Thyroid gland (tissue), 4 donors: ENCODE data around the gene SPAG7. TPM values are rescaled to one million over a fixed set of nuclear protein-coding genes. Genes with fewer than 3 reads are reported as not detected.

ENCODE experiments used
- DNase-seq, 2 donors: peaks; one replicate each; pipeline ENCODE4 v3.0.0-alpha.2; 2019
- H3K27ac ChIP-seq, 3 donors: fragments of 200-600 bp; sonication (generic); 1 replicate in 2 of 3; 2 replicates in 1 of 3; pipeline ENCODE4 v1.5.1; 2016 to 2019; ENCODE audit warnings: mild to moderate bottlenecking in 1 of 3, moderate library complexity in 1 of 3
- H3K27me3 ChIP-seq: fragments of 200-600 bp; sonication (generic); one replicate; pipeline ENCODE4 v1.5.1; 2019
- H3K36me3 ChIP-seq, 2 donors: fragments of 200-600 bp; sonication (generic); one replicate each; pipeline ENCODE4 v1.5.1; 2016 to 2019
- H3K4me1 ChIP-seq, 2 donors: fragments of 200-600 bp; sonication (generic); one replicate each; pipeline ENCODE4 v1.5.1; 2017 to 2019
- H3K4me3 ChIP-seq, 3 donors: fragments of 200-600 bp; sonication (generic); replicated peaks in 1 of 3; 1 replicate in 2 of 3; 2 replicates in 1 of 3; pipeline ENCODE4 v1.5.1; 2016; ENCODE audit warnings: mild to moderate bottlenecking in 1 of 3
- H3K9me3 ChIP-seq: fragments of 200-600 bp; sonication (generic); one replicate; pipeline ENCODE4 v1.5.1; 2017
- CTCF ChIP-seq, 6 experiments: fragments of 200-600 bp in 3 of 6; fragments of 450-650 bp in 3 of 6; sonication (generic) in 3 of 6; IDR thresholded peaks; one replicate each; pipeline ENCODE4 v1.5.1; 2016 to 2019; ENCODE audit warnings: antibody characterized with exemption in 6 of 6, mild to moderate bottlenecking in 2 of 6, inconsistent platforms in 1 of 6, moderate library complexity in 1 of 6
- POLR2A ChIP-seq, 2 donors: fragments of 450-650 bp; IDR thresholded peaks; one replicate each; pipeline ENCODE4 v1.6.1; 2017; ENCODE audit warnings: antibody characterized with exemption in 2 of 2, mild to moderate bottlenecking in 2 of 2, moderate library complexity in 1 of 2
- WGBS, 2 donors: methylation state at CpG; one replicate each; pipeline ENCODE4 v1.1.5; 2017; 5-methylcytosine and 5-hydroxymethylcytosine counted together
- intact Hi-C: fragments of 100-400 bp; cut with DNase I; formaldehyde crosslinking; loops from one replicate; pipeline ENCODE4 v1.15.1; 2023
- total RNA-seq, 4 donors: library from RNA; depleted of rRNA; stranded (reverse); fragments of >200 nt; gene quantifications; one replicate each; pipeline ENCODE4 v1.2.3, GENCODE V29; 2016

Gene SPAG7
- total RNA-seq, 4 donors from 2014 or later: 50.5 to 69.7 (median 68.3) TPM

- Histone ChIP-seq H3K36me3 (peaks cover 43 to 48% of the 10 kb centered on the region in 2 donors), H3K27ac (no peak overlapping the region), H3K9me3 (no peaks in the 10 kb centered on the region), H3K4me3 (no peak overlapping the region), H3K27me3 (no peaks in the 10 kb centered on the region), H3K4me1 (no peaks in the 10 kb centered on the region)
- DNase-seq: no peak
- TF ChIP-seq POLR2A (IDR thresholded peaks at IDR 0.05) (no peak), CTCF (IDR thresholded peaks at IDR 0.05) (no peak)
- intact Hi-C loops: no loop called here
Observed at GRCh38 chr17:4978726-4979125, 11.1 kb upstream of the SPAG7 start.

DNA sequence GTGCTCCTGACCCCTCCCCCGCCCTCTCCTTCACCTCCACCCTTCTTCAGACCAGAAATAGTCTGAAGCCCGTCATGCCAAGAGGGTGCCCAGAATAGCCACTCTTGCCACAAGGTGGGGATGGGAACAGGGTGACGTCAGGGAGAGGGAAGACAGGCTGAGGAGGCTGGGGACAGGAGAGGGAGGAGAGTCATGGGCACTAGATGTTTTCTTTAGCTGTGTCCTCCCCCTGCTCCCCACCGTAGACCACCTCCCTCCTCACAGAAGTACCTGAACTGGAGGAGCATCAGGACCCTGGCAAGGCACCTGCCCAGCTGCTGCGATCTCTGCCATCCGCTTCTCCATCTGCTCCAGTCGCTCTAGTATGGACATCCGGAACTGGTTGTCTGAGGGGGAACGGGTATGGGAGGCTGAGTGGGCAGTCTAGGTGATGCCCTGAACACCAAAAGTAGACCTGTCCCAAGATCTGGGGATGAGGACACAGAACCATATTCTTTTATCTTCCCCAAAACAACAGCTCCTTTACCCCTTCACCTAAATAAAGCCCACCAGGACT is 6.6 kb upstream of the SPAG7 start:
- H3K9me3 ChIP-seq: no peaks in the 10 kb centered on the region
- intact Hi-C loops: no loop called here
- no peak for DNase-seq
- H3K4me3 ChIP-seq: no peak overlapping the region
- WGBS, 2 donors: 87 to 89% methylated on average over 9 of the region's 9 CpGs
- H3K27me3 ChIP-seq: no peaks in the 10 kb centered on the region
- no peak overlapping the region for H3K27ac ChIP-seq
- H3K4me1 ChIP-seq: peaks cover 0 to under 1% of the 10 kb centered on the region in 2 donors
- TF ChIP-seq POLR2A (IDR thresholded peaks at IDR 0.05) (no peak), CTCF (IDR thresholded peaks at IDR 0.05) (no peak)
- peaks cover 41 to 50% of the 10 kb centered on the region in 2 donors for H3K36me3 ChIP-seq

DNA sequence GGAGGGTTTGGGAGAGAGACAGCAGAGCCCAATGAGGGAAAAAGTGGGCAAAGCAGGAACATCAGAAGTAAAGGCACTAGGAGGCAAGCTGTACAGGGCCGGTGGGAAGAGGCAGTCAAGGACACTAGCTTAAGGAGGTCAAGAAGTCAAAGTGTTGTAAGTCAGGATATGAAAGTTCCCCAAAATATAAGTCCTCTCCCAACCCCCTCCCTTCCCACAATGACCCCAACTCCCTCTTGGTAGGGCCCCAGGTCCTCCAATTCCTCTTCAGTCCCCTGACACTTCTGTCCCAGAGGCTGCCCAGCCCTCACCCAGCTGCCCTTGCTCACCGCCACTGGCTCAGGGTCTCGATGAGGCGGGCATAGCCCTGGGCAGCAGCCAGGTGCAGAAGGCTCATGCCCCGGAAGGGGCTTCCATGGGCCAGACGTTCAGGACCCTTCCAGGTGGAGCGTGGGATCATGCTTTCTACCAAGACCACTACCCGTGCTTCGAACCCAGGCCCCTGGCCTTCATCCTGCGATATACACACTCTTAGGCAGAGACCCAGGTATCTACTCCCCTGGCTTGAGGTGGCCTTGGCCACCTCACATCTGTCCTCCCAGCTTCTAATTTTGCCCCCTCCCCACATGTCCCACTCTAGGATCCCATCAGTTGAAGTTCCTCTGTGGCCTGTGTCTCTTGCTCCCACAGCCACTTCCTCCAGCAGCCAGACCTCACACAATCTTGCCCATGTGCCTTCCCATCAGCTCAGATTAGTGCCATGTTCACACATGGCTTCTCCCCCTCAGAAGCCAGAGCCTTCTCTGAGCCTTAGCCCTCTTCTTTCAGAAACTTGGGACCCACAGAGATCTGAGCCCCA is 5.9 kb upstream of the SPAG7 start:
- Histone ChIP-seq H3K9me3 (no peaks in the 10 kb centered on the region), H3K4me3 (no peak overlapping the region), H3K4me1 (peaks cover 5 to 8% of the 10 kb centered on the region in 2 donors), H3K36me3 (peaks cover 34 to 45% of the 10 kb centered on the region in 2 donors), H3K27ac (no peak overlapping the region), H3K27me3 (no peaks in the 10 kb centered on the region)
- DNase-seq: no peak
- 93 to 97% methylated on average over 9 to 10 of the region's 10 CpGs for WGBS, 2 donors
- no peak for TF ChIP-seq CTCF (IDR thresholded peaks at IDR 0.05)
- TF ChIP-seq POLR2A (IDR thresholded peaks at IDR 0.05): no peak
- intact Hi-C loops: no loop called here

GRCh38 chr17:4972752-4973151 is 5.1 kb upstream of the SPAG7 start:
- H3K27me3 ChIP-seq: no peaks in the 10 kb centered on the region
- WGBS, 2 donors: 79 to 82% methylated on average over 12 of the region's 12 CpGs
- peaks cover 26 to 38% of the 10 kb centered on the region in 2 donors for H3K36me3 ChIP-seq
- H3K4me1 ChIP-seq: peaks cover 11 to 14% of the 10 kb centered on the region in 2 donors
- no peaks in the 10 kb centered on the region for H3K9me3 ChIP-seq
- TF ChIP-seq POLR2A (IDR thresholded peaks at IDR 0.05) (no peak), CTCF (IDR thresholded peaks at IDR 0.05) (no peak)
- H3K27ac ChIP-seq: no peak overlapping the region
- DNase-seq: no peak
- intact Hi-C loops: no loop called here
- no peak overlapping the region for H3K4me3 ChIP-seq

DNA sequence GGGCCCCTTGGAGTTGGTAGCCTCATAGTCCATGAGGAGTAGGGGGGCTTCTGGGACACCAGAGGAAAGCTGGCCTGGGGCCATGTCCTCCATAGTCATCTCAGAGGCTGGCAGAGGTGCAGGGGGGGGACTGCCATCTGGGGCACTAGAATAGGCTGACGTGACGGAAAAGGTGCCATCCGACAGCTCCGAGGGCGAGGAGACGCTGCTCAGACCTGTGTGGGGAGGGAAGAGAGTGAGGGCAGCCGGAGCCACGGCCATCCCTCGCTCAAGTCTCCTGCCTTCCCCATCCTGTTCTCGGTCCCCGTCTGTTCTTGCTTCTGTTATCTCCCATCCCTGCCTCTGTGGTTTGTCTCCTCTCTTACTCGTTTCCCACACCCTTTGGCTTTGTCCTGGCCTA is 4.7 kb upstream of the SPAG7 start:
- DNase-seq: no peak
- Histone ChIP-seq H3K27ac (no peak overlapping the region), H3K4me3 (no peak overlapping the region), H3K27me3 (no peaks in the 10 kb centered on the region), H3K4me1 (peaks cover 11 to 14% of the 10 kb centered on the region in 2 donors), H3K36me3 (peaks cover 22 to 34% of the 10 kb centered on the region in 2 donors), H3K9me3 (no peaks in the 10 kb centered on the region)
- no peak for TF ChIP-seq CTCF (IDR thresholded peaks at IDR 0.05)
- TF ChIP-seq POLR2A (IDR thresholded peaks at IDR 0.05): no peak
- intact Hi-C loops: no loop called here
- WGBS, 2 donors: 94 to 97% methylated on average over 12 of the region's 12 CpGs
